ENCODE results near the gene DNAL1.

DNA sequence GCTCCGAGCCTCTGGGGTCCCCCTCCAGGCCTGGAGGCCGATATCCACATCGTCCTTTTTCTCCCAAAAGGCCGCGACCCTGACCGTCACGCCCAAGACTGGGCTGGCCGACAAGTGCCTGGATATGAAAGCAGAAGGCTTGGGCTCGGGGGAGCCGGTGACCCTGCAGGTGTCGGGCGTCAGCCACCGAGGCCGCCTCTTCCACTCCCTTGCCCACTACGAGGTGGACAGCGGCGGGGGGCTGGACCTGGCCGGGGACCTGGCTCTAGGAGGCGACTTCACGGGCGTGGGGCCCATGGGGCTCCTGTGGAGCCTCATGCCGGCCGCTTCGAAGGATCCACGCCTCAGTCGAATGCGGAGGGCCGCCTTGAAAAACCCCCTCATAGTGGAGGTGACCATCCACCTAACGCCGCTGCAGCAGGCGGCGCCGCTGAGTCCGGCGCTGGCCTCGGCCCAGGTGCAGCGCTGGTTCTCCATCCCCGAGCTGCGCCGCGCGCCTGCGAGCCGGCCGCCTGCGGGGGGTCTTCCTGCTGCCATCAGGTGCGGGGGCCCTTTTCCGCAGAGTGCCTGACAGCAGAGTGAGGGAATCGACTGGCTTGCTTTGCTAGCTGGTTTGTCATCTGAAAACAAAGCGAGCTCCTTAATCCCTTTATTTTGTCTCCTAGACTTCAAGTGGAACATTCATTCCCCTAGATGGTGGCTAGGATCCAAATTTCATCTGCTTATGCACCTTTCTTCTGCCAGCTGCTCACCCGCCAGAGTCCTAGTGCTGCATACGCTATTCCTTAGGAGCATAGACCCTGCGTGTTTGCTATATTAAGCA is 10.6 kb upstream of the DNAL1 start:
- TF ChIP-seq, protein P1, sequence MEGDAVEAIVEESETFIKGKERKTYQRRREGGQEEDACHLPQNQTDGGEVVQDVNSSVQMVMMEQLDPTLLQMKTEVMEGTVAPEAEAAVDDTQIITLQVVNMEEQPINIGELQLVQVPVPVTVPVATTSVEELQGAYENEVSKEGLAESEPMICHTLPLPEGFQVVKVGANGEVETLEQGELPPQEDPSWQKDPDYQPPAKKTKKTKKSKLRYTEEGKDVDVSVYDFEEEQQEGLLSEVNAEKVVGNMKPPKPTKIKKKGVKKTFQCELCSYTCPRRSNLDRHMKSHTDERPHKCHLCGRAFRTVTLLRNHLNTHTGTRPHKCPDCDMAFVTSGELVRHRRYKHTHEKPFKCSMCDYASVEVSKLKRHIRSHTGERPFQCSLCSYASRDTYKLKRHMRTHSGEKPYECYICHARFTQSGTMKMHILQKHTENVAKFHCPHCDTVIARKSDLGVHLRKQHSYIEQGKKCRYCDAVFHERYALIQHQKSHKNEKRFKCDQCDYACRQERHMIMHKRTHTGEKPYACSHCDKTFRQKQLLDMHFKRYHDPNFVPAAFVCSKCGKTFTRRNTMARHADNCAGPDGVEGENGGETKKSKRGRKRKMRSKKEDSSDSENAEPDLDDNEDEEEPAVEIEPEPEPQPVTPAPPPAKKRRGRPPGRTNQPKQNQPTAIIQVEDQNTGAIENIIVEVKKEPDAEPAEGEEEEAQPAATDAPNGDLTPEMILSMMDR (IDR thresholded peaks at IDR 0.05): no peak
- TF ChIP-seq, protein P2, sequence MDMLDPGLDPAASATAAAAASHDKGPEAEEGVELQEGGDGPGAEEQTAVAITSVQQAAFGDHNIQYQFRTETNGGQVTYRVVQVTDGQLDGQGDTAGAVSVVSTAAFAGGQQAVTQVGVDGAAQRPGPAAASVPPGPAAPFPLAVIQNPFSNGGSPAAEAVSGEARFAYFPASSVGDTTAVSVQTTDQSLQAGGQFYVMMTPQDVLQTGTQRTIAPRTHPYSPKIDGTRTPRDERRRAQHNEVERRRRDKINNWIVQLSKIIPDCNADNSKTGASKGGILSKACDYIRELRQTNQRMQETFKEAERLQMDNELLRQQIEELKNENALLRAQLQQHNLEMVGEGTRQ (IDR thresholded peaks at IDR 0.05): no peak
- TF ChIP-seq RAD21 (conservative IDR thresholded peaks at IDR 0.05 in 1 of 2, IDR thresholded peaks at IDR 0.05 in 1 of 2) (no peak), NPAS2 (CRISPR knock-in tag; IDR thresholded peaks at IDR 0.05; ENCODE audit: borderline replicate concordance) (no peak), ESRRA (IDR thresholded peaks at IDR 0.05; ENCODE audit: borderline replicate concordance, low read length) (no peak), EP300 (IDR thresholded peaks at IDR 0.05) (no peak), JUNB (IDR thresholded peaks at IDR 0.05) (no peak), RFX5 (IDR thresholded peaks at IDR 0.05) (no peak), JUN (IDR thresholded peaks at IDR 0.05) (no peak), RCOR1 (IDR thresholded peaks at IDR 0.05; ENCODE audit: low read depth, low read length) (no peak), MAZ (IDR thresholded peaks at IDR 0.05; ENCODE audit: borderline replicate concordance, low read depth, low read length) (no peak), POLR2A (IDR thresholded peaks at IDR 0.05; ENCODE audit: low read length) (no peak)
- TF ChIP-seq, protein P3, sequence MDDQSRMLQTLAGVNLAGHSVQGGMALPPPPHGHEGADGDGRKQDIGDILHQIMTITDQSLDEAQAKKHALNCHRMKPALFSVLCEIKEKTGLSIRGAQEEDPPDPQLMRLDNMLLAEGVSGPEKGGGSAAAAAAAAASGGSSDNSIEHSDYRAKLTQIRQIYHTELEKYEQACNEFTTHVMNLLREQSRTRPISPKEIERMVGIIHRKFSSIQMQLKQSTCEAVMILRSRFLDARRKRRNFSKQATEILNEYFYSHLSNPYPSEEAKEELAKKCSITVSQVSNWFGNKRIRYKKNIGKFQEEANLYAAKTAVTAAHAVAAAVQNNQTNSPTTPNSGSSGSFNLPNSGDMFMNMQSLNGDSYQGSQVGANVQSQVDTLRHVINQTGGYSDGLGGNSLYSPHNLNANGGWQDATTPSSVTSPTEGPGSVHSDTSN (IDR thresholded peaks at IDR 0.05): no peak

Measured in A549 (cell line).